CD4-positive, alpha-beta T cell treated with Interleukin-12 subunit alpha and Interleukin-12 subunit beta, for 1 hour (primary cell): ENCODE results near the gene PLCE1.

Experiments used
- DNase-seq: peaks from one replicate; pipeline ENCODE4 v3.0.0-alpha.2; 2020

Gene PLCE1

GRCh38 chr10:94025806-94026205 lies 32.1 kb downstream of the PLCE1 start:
- no peak for DNase-seq

- no peak for DNase-seq
Observed at GRCh38 chr10:94027197-94027596, 33.5 kb downstream of the PLCE1 start.

GRCh38 chr10:94029955-94030354 lies 36.2 kb downstream of the PLCE1 start:
- no peak for DNase-seq

GRCh38 chr10:94035982-94036765 lies 42.4 kb downstream of the PLCE1 start:
- DNase-seq, result no peak

- DNase-seq, result no peak
Observed at GRCh38 chr10:94036766-94037033, 43.0 kb downstream of the PLCE1 start.

GRCh38 chr10:94037286-94037685 lies 43.6 kb downstream of the PLCE1 start:
- no peak for DNase-seq

- no peak for DNase-seq
Observed at GRCh38 chr10:94038024-94038423, 44.3 kb downstream of the PLCE1 start.

GRCh38 chr10:94041206-94041605 lies 47.5 kb downstream of the PLCE1 start:
- DNase-seq, result no peak

GRCh38 chr10:94042001-94042833 lies 48.5 kb downstream of the PLCE1 start:
- DNase-seq, result no peak

GRCh38 chr10:94042834-94043175 lies 49.1 kb downstream of the PLCE1 start:
- no peak for DNase-seq
